ENCODE results near the gene NHLRC1.

Gene NHLRC1

GRCh38 chr6:18101873-18102272, 20.6 kb downstream of the NHLRC1 start:
- TF ChIP-seq, protein P1, sequence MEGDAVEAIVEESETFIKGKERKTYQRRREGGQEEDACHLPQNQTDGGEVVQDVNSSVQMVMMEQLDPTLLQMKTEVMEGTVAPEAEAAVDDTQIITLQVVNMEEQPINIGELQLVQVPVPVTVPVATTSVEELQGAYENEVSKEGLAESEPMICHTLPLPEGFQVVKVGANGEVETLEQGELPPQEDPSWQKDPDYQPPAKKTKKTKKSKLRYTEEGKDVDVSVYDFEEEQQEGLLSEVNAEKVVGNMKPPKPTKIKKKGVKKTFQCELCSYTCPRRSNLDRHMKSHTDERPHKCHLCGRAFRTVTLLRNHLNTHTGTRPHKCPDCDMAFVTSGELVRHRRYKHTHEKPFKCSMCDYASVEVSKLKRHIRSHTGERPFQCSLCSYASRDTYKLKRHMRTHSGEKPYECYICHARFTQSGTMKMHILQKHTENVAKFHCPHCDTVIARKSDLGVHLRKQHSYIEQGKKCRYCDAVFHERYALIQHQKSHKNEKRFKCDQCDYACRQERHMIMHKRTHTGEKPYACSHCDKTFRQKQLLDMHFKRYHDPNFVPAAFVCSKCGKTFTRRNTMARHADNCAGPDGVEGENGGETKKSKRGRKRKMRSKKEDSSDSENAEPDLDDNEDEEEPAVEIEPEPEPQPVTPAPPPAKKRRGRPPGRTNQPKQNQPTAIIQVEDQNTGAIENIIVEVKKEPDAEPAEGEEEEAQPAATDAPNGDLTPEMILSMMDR (IDR thresholded peaks at IDR 0.05; ENCODE audit: low read length, missing control alignments), result no peak
- no peak overlapping the region for H3K4me3 ChIP-seq (replicated peaks; ENCODE audit: low read depth, low read length)
- DNase-seq (ENCODE audit: low read depth), result no peak

- H3K4me3 ChIP-seq (replicated peaks; ENCODE audit: low read depth, low read length), result no peak overlapping the region
- TF ChIP-seq, protein P1 (IDR thresholded peaks at IDR 0.05; ENCODE audit: low read length, missing control alignments), result no peak
- peak; percentile 19 for DNase-seq (ENCODE audit: low read depth)
Measured at GRCh38 chr6:18101271-18101670, 21.2 kb downstream of the NHLRC1 start.

GRCh38 chr6:18100296-18100695, 22.2 kb downstream of the NHLRC1 start:
- DNase-seq (ENCODE audit: low read depth), result no peak
- TF ChIP-seq, protein P1 (IDR thresholded peaks at IDR 0.05; ENCODE audit: low read length, missing control alignments), result no peak
- H3K4me3 ChIP-seq (replicated peaks; ENCODE audit: low read depth, low read length), result no peak overlapping the region

GRCh38 chr6:18099511-18099910, 23.0 kb downstream of the NHLRC1 start:
- DNase-seq (ENCODE audit: low read depth), result no peak
- H3K4me3 ChIP-seq (replicated peaks; ENCODE audit: low read depth, low read length), result no peak overlapping the region
- TF ChIP-seq, protein P1 (IDR thresholded peaks at IDR 0.05; ENCODE audit: low read length, missing control alignments), result no peak

DNA sequence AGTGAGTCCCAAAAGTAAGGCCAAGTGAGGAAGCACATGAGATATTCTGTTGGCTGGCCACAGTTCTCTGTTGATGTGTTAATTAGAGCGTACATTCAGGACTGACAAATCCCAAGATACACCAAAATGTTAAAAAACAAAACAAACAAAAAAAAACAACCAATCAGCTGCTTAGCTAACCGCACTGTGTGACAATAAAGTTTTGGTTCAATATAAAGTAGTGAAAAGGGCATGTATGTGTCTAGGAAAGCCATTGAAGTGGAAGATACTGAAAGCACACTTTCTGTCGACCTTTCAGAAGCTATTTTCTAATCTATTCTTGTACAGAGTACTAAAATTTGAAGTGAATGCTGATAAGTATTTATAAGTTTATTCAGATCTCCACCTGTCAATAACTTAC, 26.1 kb downstream of the NHLRC1 start:
- H3K4me3 ChIP-seq (replicated peaks; ENCODE audit: low read depth, low read length), result no peak overlapping the region
- DNase-seq (ENCODE audit: low read depth), result no peak
- TF ChIP-seq, protein P1 (IDR thresholded peaks at IDR 0.05; ENCODE audit: low read length, missing control alignments), result no peak

DNA sequence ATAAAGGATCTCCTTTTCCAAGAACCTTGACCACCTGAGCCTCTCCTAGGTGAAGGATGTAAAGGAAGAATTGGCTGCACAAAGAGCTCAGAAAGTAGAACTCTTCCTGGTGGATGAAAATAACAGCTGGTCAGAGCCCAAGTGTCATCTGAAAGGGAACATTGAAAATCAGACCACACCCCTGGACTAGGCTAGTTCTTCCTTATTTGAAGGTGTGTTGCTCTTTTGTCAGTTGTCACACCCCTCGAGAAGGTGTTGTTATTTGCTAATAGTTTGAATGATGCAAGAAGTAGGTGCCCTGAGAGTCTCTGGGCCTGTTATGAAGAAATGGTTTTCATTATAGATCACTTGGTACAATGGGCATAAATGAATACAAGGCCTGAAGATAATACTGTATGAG, 31.1 kb downstream of the NHLRC1 start:
- DNase-seq (ENCODE audit: low read depth), result no peak
- H3K4me3 ChIP-seq (replicated peaks; ENCODE audit: low read depth, low read length), result no peak overlapping the region
- TF ChIP-seq, protein P1 (IDR thresholded peaks at IDR 0.05; ENCODE audit: low read length, missing control alignments), result no peak

GRCh38 chr6:18090349-18090786, 32.1 kb downstream of the NHLRC1 start:
- DNase-seq (ENCODE audit: low read depth), result no peak
- H3K4me3 ChIP-seq (replicated peaks; ENCODE audit: low read depth, low read length), result no peak overlapping the region
- TF ChIP-seq, protein P1 (IDR thresholded peaks at IDR 0.05; ENCODE audit: low read length, missing control alignments), result no peak

All from fibroblast of pulmonary artery (primary cell).